NCI-H2029 (cell line): ENCODE measurements around the gene GLI3.

Experiments
- DNase-seq: peaks from one replicate; lab custom pipeline; 2025; lab: John Stamatoyannopoulos, UW

The GLI3 gene

GRCh38 chr7:42236976-42237810 is at the start of gene GLI3:
TSS of gene GLI3 (minus strand) at chr7:42237209. CDS start at chr7:42223253, 13,956 bp downstream.
- DNase-seq = no peak

DNA sequence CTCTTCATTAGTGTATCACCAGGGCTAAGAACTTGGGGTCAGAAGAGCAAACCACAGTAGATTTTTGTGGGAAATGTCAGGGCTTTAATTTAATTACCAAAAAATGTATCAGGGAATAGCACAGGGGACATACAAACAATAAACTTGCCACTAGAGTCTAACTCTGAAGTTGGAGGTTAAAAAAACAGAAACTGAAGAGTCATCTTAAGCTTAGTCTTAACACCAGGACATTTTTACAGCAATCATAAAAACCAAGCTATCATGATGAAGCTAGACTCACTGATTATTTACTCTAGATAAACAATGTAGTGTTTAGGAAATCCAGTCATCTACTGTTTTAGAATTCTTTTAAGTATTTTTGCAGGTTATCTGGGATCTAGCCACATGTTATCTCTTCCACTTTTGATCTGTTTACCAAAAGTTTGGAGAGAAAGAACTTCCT is 48.4 kb upstream of the GLI3 start:
- no peak for DNase-seq

- no peak for DNase-seq
Observed at GRCh38 chr7:42283553-42283952, 46.5 kb upstream of the GLI3 start.

DNA sequence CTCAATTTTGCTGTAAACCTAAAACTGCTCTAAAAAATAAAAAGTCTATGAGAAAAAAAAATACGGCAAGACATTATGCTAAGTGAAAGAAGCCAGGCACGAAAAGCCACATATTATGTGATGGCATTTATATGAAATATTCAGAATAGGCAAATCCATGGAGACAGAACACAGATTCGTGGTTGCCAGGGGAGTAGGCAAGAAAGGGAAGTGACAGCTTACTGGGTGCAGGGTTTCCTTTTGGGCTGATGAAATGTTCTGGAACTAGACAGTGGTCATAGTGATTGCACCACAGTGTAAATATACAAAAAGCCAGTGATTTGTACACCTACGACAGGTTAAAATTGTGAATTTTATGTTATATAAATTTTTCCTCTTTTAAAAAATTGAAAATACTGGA is 41.3 kb upstream of the GLI3 start:
- no peak for DNase-seq

GRCh38 chr7:42274053-42274452 is 37.0 kb upstream of the GLI3 start:
- DNase-seq = no peak

- no peak for DNase-seq
Observed at GRCh38 chr7:42272793-42273665, 36.0 kb upstream of the GLI3 start.

DNA sequence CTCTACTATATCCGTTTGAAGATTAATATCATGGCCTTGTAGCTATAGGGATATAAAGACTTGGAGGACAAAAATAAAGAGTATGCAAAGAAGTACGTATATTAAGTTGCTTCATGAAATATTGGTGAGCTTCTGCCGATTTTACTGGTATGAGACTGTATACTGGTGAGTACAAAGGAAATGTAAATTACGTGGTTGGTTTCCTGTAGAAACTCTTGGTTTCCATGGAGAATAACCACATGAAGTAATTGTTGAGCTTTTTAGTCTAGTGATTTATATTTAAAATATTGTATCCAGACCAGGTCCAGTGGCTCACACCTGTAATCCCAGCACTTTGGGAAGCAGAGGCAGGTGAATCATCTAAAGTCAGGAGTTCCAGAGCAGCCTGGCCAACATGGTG is 32.2 kb upstream of the GLI3 start:
- no peak for DNase-seq

GRCh38 chr7:42264702-42265101 is 27.7 kb upstream of the GLI3 start:
- no peak for DNase-seq

- no peak for DNase-seq
Observed at GRCh38 chr7:42263971-42264370, 27.0 kb upstream of the GLI3 start.

DNA sequence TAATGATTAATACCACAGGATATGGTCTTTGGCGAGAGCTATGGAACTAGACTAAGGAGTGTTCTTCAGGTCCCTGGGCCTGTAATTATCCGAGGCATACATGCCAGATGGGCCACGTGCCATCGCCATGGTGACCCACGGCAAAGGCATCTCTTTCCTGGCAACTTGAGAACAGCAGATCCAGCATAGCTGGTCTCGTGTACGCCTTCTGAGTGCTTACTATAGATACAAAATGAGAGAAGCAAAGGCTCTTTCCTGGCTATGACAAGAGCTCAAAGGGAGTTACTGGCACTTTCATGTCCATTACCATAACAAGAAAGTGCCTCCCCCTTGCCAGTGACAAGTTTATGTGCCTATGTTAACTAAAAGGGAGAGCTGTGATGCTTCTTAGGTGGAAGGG is 26.0 kb upstream of the GLI3 start:
- DNase-seq = no peak

GRCh38 chr7:42254217-42254616 is 17.2 kb upstream of the GLI3 start:
- DNase-seq = no peak

DNA sequence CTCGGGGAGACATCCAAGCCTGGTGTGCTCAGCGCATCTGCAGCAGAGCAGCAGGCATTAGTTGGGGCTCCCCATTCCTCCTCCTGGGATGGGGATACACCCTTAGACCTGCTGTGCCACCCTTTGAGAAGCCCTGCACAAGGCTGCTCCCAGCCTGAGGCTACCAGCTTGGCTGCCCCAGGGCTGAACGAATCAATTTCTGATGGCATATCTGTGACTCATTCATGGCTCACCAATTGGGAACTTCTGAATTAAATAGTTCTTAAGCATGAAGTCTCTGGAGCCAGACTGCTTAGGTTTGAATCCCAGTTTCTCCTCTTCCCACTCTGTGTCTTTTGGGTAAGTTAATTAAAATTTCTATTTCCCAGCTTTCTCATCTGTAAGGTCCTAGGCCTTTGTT is 16.3 kb upstream of the GLI3 start:
- no peak for DNase-seq

- DNase-seq = no peak
Observed at GRCh38 chr7:42250411-42250810, 13.4 kb upstream of the GLI3 start.

GRCh38 chr7:42248579-42248978 is 11.6 kb upstream of the GLI3 start:
- no peak for DNase-seq

GRCh38 chr7:42247301-42247700 is 10.3 kb upstream of the GLI3 start:
- no peak for DNase-seq

- no peak for DNase-seq
Observed at GRCh38 chr7:42244828-42245227, 7.8 kb upstream of the GLI3 start.

GRCh38 chr7:42242381-42242780 is 5.4 kb upstream of the GLI3 start:
- DNase-seq = no peak

- no peak for DNase-seq
Observed at GRCh38 chr7:42241424-42241823, 4.4 kb upstream of the GLI3 start.

DNA sequence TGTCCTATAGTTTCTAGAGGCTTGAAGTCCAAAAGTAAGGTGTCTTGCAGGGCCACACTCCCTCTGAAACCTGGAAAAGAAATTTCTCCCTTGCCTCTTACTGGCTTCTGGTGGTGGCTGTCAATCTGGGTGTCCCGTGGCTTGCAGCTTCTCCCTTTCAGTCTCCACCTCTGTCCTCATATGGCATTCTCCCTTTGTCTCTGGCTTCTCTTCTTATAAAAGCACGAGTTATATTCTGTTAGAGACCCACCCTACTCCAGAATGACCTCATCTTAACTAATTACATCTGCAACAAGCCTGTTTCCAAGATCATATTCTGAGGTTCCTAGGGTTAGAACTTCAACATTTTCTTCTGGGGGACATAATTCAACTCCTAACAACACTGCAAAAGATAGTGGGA is 3.4 kb upstream of the GLI3 start:
- no peak for DNase-seq

GRCh38 chr7:42238709-42239366 is 1.8 kb upstream of the GLI3 start:
- DNase-seq = no peak

DNA sequence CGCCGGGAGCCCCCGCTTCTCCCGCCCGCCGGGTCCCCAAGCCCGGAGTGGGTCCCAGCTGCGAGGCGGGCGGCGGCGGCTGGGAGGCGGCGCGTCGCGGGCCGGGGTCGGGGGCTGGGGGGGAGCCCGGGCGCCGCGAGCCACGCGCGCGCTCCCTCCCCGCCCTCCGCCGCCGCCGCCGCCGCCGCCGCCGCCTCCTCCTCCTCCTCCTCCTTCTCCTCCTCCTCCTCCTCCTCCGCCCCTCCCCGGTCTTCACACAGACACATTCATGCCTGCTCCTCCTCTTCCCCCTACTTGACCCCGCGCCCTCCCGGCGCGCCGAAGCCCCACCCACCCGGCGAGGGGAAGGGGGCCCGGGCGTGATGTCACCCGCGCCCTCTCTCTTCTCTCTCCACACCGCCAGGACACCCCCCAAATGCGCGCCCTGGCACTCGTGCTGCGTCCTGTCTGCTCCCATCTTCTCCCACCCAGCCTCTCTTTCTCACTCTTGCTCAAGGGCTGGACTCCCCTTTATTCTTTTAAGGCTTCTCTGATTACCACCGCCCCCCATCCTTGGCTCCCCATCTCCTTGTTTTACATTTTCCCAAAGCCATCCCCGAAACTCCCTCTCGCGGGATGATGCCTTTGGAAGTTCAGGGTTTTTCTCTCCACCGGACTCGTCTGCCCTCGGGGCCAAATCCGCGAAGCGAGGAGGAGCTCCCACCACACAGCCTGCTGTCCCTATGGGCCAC is 967 bp upstream of the GLI3 start:
- no peak for DNase-seq
